NCI-H128 (cell line): ENCODE data around the gene FAM13C.
"Not testable (repeated sequence)": the region's sequence is repeated elsewhere in the genome, so short reads cannot be mapped to it uniquely, and the experiment has no call there.

Experiments
- DNase-seq: peaks from one replicate; lab custom pipeline; 2025; ENCODE audit not compliant: unreplicated experiment; lab: John Stamatoyannopoulos, UW

Gene FAM13C

DNA sequence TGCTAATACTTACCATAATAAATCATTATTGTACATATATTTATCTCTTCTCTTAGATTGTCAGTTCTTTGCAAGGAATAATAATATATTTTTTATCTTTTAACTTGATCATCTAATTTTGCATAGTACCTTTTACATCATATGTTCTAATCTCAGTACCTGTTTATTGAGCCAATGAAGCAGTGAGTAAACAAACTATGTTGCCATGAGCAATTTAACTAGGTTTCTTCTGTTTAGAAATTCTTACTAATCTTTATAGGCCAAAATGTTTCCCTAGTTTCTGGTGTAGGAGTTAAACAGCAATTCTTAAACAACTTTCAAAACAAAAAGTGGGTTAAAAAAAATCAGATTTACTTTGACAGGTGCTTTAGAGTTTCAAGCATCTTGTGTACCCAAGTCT is 124.6 kb downstream of the FAM13C start:
- DNase-seq, result no peak

- no peak for DNase-seq
These were observed 126.2 kb downstream of the FAM13C start for GRCh38 chr10:59236064-59236697.

DNA sequence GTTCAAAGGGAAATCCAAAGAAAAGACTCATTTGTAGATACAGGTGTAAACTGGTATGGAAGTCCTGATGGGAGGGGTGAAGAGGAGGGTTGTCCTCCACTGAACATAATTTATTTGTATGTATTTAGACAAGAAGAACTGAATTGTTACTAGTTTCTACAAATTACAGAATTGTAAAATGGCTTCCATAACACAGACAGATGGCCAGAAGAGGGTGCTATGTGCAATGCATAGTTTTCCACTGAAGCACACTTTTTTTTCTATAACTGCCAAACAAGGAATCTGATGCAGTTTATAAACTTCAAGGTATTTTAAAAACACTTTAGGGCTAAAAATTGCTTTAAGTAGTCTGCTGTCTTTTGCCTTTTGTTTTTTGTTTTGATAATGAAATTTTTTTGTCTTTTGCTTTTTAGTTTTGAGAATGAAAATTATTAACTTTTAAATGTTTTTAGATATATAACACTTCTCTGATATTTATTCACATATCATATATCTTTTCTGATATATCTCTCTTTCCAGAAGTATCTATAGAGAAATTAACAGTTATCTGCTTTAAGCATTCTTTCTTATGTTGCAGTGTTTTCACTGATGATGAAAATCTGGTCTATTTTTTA is 127.4 kb downstream of the FAM13C start:
- no peak for DNase-seq

GRCh38 chr10:59234194-59234593 is 128.2 kb downstream of the FAM13C start:
- no peak for DNase-seq

DNA sequence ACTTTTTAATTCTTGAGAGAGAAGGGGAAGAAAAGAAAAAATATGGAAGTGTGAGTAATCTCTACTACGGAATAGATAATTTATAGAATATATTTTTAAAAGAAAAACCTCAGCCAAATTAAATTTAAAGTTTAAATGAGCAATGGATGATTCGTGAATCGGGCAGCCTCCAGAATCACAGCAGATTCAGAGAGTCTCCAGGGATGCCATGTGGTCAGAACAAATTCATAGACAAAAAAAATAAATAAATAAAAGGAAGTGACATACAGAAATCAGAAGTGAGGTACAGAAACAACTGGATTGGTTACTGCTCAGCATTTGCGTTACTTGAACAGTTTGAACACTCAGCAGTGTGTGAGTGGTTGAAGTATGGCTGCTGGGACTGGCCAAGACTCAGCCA is 132.9 kb downstream of the FAM13C start:
- no peak for DNase-seq

DNA sequence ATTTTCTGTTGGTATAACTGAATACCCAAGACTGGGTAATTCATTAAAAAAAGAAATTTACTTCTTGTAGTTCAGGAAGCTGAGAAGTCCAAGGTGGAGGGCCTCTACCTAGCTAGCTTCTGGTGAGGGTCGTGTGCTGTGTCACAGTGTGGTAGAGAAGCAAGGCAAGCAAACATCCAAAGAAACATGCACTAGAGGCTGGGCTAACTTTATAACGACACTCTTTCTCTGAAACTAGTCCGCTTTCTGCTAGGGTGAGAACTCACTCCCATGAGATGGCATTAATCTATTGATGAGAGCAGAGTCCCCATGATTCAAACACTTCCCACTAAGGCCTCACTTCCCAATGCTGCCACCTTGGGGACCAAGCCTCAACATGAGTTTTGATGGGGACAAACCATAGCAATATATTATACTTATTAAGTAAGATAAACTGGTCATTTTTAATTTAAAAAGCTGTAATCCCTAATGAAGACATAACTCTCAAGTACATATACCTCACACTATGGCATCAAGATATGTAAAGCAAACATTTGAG is 135.1 kb downstream of the FAM13C start:
- DNase-seq, result no peak

DNA sequence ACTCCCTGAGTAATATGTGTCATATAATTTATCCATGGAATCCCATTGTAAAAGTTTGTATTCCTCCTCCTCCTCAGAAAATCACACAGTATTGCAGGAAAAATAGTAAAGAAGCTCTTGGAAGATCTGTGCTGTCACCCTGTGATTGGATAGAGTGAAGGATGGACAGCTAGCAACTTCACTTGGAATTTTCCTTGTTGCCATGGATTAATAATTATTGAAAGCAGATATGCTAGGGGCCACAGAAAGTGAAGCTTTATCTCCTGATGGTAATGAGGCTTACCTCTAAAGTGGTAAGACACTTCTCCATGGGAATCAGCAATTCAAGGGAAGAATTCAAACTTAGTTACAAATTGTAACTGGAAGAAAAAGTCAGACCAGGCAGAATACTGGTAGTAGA is 137.1 kb downstream of the FAM13C start:
- no peak for DNase-seq

- not testable (repeated sequence) for DNase-seq
These were observed 138.8 kb downstream of the FAM13C start for GRCh38 chr10:59223597-59223996.

- no peak for DNase-seq
These were observed 139.6 kb downstream of the FAM13C start for GRCh38 chr10:59222788-59223187.

GRCh38 chr10:59216178-59216869 is 146.0 kb downstream of the FAM13C start:
- DNase-seq, result no peak

DNA sequence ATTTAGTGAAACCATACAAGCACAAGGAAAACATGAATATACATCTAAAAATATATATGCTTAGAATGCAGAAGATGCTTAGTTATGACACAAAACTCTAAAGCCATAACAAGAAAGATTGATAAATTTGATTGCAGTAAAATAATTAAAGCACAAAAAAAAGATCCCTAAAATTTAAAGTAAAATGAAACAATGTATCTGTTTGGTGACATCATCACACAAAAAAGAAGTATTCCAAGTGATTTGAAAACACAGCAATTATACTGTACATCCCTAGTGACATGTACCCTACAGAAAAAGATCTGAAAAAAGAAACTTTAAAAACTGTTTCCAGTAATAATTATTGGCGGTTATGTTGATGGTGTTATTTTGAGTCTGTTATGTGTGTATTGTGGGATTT is 148.2 kb downstream of the FAM13C start:
- no peak for DNase-seq

DNA sequence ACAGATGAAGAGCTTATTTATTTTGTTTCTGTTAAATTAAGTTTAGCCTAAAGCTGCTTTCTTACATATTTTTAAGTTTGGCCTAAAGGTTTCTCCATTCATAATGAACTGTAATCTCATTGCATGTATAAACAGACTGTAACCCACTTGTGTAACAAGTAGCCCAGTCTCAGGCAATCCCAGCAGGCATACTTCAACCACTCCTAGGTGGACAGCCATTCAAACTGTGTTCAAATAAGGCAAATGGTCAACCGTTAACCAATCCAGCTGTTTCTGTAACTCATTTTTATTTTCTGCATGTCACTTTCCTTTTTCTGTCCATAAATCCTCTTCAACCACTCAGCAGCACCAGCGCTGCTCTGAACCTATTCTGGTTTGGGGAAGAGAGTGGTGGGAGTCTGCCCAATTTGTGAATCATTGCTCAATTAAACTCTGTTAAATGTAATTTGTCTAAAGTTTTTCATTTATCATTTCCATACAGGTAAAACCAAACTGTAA is 150.0 kb downstream of the FAM13C start:
- no peak for DNase-seq

- no peak for DNase-seq
These were observed 156.1 kb downstream of the FAM13C start for GRCh38 chr10:59206204-59206720.
